ENCODE results near the gene CPPED1.
A peak's percentile ranks its signal among the peaks of the same experiment; 100 is the strongest.
"Not testable (repeated sequence)": the region's sequence is repeated elsewhere in the genome, so short reads cannot be mapped to it uniquely, and the experiment has no call there.

The CPPED1 gene

DNA sequence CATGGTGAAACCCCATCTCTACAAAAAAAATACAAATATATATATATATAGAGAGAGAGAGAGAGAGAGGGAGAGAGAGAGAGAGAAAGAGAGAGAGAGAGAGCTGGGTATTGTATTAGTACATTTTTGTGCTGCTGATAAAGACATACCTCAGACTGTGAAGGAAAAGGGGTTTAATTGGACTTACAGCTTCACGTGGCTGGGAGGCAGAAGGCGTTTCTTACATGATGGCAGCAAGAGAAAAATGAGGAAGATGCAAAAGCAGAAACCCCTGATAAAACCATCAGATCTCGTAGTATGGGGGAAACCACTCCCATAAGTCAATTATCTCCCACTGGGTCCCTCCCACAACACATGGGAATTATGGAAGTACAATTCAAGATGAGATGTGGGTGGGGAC, 37.5 kb downstream of the CPPED1 start:
- not testable (repeated sequence) for DNase-seq

DNA sequence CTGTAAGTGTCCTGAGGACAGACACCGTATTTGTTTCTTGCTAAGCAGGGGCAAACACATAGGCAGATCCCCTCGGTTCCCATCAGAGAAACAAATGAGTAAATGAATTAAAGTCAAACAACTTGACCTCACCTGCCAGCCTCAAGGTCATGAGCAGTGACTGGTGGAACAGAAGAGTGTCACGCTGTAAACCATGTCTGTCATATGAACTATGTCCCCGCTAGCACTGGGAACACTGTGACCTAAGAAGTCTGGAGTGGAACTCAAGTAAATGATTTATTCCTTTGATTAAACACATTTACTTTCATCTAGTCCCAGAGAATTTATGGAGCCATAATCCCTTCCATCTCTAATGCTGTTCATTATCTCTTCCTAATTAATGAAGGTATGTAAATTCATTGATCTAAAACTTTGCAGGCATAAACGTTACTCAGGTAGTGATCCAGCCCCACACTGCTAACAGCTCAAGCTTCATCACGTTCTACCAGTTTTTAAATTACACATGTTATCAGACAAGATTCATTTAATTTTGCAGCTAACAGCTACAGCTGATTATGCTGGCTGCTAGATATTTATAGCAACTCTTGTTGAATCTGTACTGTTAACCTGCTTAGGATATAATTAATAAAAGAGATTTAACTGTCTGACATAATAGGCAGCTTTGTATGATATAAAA, 38.7 kb downstream of the CPPED1 start:
- no peak for DNase-seq

DNA sequence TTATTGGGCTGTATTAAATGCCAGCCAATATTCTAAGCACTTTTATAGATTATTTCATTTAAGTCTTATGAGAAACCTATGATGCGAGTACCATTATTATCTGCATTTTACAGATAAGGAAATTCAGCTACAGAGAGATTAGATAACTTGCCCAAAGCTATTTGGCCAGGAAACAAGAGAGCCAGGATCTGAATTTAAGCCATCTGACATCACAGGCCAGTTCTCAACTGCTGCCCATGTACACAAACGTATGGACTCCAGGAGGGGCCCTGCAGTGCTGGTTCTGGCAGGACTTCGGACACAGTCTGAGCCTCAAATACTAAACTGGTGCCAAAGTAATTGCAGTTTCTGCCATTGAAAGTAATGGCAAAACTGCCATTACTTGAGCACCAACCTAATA, 40.2 kb downstream of the CPPED1 start:
- DNase-seq: no peak

DNA sequence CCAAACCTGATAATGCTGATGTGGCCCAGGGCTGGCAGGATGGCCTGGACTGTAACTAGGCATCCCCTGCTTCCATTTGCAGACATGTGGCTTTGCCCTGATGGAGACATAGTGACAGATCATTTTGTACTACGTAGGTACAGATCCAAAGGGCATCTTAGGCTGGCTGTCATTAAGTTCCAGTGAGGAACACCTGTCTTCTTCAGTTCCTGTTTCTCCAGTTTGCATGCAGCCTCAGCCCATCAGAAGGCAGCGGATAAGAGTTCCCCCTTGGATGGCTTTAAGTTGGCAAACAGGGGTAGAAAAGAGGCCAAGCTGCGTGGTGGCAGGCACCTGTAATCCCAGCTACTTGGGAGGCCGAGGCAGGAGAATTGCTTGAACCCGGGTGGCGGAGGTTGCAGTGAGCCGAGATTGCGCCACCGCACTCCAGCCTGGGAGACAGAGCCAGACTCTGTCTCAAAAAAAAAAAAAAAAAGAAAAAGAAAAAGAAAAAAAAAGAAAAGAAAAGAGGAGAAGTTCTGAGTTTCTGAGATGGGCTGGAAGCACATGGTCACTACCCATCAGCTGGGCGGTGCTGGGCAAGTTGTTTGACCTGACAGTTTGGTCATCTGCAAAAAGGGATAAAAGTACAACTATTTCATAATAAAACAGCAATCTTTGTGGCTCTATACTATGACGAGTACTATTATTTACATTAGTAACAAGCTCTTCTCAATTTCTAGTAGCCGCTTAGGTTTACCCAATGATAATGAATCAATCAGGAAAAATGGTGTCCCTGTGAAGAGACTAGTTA, 42.7 kb downstream of the CPPED1 start:
- no peak for DNase-seq

DNA sequence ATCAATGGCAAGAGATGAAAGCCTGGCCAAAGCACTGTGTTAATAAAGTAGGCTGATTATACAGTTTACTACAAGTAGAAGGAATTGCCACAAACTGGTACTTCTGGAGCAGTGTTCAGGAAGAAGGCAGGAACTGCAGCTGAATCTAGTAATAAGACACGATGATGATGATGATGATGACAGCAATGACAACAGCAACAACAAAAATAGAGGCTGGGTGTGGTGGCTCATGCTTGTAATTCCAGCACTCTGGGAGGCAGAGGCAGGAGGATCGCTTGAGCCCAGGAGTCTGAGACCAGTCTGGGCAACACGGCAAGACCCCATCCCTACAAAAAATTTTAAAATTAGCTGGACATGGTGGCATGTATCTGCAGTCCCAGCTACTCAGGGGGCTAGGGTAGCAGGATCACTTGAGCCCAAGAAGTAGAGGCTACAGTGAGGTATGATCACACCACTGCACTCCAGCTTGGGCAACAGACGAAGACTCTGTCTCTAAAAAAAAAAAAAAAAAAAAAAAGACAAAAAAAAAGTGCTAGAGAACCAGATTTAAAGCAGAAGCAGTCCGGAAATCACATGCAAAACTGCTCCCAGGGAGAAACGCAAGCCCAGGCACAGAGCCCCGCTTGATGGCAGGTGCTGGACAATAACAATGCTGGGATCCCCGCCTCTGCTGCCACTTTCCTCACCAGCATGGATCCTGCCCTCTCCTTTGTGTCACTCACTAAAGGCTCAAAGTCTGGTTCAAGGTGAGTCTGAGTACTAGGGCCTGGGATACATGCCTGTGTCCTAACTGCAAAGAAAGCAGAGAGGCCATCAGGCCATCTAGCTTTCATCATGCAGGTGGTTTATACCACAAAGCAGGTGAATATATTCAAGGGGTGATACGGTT, 44.8 kb downstream of the CPPED1 start:
- no peak for DNase-seq

DNA sequence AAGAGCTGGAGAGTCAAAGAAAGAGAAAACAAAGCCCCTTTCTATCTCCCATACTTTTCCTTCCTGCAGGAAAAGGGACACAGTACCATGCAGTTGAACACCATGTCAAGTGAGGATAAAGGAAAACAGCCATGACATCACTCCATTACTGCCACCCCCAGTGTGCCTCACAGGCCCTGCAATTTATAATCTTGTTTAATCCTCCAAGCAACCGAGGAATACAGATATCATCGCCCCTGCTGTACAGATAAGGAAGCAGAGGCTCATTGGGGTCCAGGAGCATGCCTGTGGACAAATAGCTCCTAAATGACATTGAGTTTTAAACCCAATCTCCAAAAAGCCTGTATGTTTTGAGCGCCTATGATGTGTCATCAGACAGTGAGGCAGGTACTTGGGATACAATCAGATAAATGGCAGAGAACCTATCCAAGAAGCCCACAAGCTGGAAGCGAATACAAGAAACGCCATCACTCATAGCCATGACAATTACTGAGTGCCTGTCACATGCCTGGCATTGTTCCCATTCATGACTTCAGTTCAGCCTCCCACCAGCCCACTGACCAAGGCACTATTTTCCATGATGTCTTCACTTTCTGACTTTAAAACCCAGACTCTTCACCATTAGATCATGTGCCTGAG, 45.5 kb downstream of the CPPED1 start:
- no peak for DNase-seq

DNA sequence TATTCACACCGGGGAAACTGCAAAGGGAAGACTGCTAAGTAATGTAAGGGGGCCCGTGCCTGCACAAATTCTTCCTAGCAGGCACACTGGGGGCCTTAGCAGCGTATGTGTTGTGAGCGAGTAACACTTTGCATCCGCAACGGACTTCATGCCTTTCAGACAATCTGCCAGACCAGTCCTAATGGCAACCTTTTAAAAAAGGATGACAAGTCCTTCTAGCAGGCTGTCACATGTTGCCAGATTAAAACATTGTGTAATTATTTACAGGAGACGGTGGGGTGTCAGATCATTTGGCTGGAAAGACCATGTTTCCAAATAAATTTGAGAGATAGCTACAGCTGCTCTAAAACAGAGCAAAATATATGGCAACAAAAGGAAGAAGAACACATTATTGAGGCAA, 46.1 kb downstream of the CPPED1 start:
- DNase-seq: no peak

DNA sequence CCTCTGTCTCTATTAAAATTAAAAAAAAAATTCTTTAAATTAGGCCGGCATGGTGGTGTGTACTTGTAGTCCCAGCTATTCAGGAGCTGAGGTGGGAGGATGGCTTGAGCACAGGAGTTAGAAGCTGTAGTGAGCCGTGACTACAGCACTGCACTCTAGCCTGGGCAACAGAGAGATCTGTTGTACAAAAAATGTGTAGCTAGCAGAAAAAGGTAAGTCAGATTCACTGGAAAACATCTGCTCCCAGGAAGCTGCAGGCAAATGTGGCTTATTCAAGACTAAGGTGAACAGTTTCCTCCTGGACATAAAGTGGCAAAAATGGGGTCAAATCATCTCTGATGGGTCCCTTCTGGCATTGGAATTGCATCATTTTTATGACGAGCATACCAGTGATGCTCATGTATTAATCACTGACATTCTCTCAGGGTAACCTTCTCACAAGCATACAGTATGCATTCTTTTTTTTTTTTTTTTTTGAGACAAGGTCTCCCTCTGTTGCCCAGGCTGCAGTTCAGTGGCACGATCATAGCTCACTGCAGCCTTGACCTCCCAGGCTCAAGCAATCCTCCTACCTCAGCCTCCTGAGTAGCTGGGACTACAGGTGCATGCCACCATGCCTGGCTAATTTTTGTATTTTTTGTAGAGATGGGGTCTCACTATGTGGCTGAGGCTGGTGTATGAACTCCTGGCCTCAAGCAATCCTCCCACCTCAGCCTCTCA, 48.7 kb downstream of the CPPED1 start:
- peak; percentile 57 for DNase-seq

DNA sequence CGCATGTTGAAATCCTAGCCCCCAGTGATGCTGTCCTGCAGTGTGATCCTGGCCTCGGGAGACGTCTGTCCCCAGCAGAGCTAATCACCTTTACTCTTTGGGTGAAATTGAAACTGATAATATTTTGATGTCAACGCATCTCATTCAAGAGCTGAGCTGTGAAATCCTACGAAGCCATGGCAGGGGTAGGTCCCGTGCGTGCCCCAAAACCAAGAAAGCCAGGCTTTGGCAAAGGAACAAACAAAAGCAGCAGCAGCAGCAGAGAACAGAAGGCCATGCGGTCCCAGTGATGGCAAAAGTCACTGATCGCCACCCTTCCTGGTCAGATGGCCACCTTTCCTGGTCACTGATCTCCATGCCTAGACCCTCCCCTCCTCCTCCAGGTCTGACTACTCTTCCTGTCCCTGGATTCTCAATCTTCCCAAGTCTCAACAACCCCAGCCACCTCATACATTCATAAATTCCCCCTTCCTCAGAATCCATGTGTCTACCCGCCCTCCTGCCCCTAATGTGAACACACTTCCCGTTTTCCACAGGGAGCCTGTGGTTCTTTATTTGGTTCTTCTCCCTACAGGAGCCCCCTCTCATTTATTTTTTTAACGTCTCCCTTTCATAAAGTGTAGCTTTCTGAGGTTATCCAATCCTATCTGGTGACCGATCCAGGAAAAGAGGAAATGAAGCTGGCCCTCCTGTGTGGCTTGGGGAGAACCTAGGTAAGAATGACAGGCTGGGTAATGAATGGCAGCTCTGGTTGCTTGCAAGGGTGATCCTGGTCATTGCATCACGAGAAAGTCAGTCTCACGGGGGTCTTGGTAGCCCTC, 50.3 kb downstream of the CPPED1 start:
- no peak for DNase-seq

DNA sequence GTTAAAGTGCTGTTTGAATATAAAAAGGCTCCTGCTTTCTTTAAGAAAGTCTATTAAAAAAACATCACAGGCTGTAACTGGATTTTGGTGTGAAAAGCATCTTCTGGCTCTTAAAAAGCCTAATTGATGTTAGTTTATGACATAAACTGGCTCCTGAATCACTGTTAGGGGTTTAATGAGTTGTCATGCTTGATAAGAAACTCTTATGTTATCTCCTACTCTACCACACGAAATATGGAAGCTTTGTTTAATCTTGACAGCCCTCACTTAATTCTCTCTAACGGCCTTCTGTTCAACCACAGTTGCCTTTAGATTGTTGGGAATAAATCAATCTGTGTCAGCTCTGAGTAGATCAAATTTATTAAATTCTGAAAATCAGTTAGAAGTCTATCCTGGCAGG, 51.5 kb downstream of the CPPED1 start:
- DNase-seq: no peak

DNA sequence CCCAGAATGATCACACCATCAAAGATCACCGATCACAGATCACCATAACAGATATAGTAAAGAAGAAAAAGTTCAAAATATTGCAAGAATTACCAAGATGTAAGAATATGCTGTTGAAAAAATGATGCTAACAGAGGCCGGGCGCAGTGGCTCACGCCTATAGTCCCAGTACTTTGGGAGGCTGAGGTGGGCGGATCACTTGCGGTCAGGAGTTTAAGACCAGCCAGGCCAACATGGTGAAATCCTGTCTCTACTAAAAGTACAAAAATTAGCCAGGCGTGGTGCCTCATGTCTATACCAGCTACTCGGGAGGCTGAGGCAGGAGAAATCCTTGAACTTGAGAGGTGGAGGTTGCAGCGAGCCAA, 53.2 kb downstream of the CPPED1 start:
- DNase-seq: no peak

DNA sequence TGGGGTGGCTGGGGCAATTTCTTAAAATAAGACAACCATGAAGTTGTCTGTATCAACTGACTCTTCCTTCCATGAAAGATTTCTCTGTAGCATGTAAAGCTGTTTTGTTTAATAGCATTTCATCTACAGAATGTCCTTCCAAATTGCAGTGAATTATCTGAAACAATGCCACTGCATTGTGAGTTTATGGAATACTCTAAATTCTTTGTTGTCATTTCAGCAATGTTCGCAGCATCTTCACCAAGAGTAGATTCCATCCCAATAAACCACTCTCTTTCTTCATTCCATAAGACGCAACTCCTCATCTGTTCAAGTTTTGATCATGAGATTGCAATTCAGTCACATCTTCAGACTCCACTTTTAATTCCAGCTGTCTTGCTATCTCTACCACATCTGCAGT, 54.6 kb downstream of the CPPED1 start:
- no peak for DNase-seq

DNA sequence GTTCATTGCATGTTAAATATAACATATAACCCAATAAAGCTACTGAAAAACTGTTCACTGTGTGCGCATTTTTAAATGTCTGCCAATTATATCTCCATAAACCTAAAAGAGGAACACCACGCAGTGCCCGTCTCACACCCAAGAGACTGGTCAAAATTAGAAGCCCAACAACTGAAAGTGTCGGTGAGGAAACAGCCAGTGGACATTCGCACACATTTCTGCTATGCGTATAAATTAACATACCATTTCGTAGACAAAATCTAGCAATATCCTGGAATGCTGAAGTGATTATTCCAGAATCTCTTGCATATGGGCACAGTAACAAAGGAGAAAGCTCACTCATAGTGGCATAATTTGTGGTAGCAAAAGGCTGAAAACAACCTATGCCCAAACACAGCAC, 55.9 kb downstream of the CPPED1 start:
- no peak for DNase-seq

DNA sequence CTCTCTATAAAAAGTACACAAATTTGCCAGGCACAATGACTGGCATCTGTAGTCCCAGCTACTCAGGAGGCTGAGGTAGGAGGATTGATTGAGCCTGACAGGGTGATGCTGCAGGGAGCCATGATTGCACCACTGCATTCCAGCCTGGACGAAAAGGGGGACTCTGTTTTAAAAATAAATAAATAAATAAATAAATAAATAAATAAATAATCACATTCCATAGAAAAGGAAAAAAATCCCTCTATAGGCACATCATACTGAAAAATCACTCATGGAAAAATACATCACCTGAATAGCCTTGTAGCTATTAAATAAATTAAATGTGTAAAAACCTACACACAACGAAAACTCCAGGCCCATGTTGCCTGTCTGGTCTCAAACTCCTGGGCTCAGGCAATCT, 56.4 kb downstream of the CPPED1 start:
- DNase-seq: no peak

DNA sequence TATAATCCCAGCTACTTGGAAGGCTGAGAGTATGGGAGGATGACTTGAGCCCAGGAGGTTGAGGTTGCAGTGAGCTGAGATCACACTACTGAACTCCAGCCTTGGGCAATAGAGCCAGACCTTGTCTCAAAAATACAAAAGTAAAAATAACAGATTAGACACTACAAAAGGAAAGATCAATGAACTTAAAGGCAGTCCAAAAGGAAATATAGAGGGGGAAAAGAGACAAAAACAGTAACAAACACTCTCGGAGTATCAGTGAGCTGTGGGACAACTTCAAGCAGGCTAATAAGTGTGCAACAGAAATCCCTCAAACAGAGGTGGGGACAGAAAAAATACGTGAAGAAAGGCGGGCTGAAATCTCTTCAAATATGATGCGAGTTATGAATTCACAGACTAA, 58.8 kb downstream of the CPPED1 start:
- DNase-seq: no peak

DNA sequence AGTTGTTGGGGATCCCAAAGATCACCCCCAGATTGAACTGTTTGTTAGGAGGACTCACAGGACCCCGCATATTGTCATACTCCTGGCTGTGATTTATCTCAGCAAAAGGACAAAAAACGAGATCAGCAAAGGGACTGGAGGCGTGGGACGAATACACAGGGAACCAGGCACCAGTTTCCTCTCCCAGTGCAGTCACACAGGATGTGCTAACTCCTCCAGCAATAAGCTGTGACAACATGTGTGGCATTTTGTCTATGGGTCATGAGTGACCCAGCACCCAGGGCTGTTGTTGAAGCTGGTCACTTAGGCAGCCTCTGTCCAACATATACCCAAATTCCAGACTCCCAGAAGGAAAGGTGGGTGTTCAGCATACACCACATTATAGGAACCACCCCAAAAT, 60.9 kb downstream of the CPPED1 start:
- no peak for DNase-seq

DNA sequence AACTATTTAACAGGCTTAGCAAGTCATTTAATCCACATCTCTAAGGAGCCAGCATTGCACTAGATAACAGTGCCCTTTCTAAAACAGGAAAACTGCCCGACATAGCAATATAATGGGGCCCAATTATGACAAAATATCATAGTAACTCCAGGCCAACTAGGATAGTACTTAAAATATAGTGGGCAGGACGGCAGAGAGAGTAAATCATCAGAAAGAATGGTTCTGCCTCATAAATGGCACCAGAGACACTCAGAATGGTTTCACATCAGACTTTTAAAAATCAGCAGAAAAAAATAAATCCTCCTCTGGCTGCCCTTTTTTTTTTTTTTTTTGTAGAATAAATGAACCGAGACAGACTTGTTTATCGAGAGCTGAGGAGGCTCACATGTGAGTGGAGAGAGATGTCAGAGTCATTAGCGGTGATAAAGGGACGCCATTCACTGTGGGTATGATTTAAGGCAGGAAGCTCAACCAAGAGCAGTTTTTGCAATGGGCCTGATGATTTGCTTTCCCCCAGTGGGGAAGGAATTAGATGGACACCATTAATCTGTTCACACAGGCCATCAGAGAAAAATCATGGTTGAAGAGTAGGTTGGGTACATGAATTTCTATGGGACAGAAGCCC, 62.6 kb downstream of the CPPED1 start:
- no peak for DNase-seq

DNA sequence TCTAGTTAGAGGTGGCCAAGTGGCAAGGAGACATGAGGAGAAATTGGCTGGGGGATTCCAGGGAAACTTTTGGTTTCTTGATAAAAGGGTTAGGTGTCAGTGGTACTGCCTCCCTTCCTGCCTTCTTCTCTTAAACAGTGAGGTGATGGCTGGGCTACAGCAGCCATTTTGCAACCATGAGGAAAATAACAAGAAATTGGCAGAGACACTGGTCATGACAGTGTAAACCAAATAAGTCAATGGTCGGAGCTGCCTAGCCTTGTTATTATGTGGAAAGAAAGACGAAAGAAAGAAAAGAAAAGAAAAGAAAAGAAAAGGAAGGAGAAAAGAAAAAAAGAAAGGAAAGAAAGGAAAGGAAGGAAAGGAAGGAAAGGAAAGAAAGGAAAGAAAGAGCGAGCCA, 63.9 kb downstream of the CPPED1 start:
- no peak for DNase-seq

DNA sequence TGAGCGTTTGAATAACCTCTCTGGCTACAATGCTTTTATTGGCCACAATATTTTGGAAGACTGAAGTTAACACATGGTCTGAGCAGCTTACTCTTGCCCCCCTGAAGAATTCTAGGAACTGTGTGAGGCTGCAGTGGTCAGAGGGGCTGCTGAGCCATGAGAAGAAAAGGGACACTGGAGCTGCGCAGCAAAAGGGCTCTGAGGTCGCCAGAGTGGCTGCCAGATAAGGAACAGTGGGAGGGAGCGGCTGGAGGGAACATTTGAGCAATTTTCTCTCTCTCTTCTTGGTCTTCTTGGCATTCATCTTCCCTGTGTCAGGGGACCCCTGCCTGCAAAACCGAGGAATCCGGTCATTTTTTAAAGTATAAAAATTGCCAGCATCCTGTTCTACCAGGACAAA, 66.1 kb downstream of the CPPED1 start:
- no peak for DNase-seq

DNA sequence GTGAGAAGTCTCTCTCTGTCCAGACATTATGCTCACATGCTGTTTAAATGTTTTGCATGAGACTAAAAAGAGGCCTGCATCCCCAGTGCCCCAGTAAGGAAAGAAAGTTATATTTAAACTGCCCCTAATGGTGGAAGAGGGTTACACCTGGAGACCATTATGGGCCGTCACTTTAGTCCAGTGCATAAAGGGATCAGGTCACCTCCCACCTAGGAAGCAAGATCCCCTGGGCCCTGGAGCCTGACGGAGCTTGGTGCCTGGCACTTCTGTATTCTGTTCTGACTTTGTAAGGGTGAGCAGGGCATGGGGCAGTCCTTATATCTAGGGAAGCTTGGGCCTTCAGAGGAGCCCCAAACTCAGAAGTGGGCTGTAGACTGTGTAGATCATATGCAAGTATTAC, 67.9 kb downstream of the CPPED1 start:
- no peak for DNase-seq

DNA sequence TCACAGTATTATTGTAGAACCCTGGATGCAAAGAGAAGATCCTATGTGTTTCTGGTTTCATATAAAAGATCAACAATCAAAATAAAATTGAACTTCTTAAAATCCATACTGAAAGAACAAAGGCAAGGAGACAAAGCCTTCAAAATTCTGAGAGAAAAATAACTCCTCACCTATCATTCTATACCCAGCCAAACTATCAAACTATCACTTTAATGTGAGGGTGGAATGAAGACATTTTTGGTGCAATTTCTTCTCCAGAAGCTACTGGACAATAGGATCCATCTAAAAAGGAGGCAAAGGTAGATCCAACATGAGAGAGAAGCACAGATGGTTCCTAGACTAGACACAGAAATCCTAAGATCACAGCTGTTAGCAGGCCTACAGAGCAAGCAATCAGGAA, 71.1 kb downstream of the CPPED1 start:
- DNase-seq: no peak

All from HCEC 1CT (cell line).